ENCODE data around the gene SEPTIN10. TPM values are rescaled to one million over a fixed set of nuclear protein-coding genes. Genes with fewer than 3 reads are reported as not detected.
"Not testable (repeated sequence)": the region's sequence is repeated elsewhere in the genome, so short reads cannot be mapped to it uniquely, and the experiment has no call there.

Gene SEPTIN10
- polyA plus RNA-seq, 1 donor from 2014 or later: 7.4 TPM

GRCh38 chr2:109644571-109645275 is 31.0 kb upstream of the SEPTIN10 start:
- Histone ChIP-seq H3K27me3 (ENCODE audit: insufficient read depth, low read depth, low read length) (no peaks in the 10 kb centered on the region), H3K4me2 (ENCODE audit: low read length) (no peak overlapping the region), H3K4me3 (ENCODE audit: low read length) (no peak overlapping the region), H3K27ac (ENCODE audit: low read length) (no peak overlapping the region), H3K9me2 (ENCODE audit: insufficient read depth, low read length) (no peaks in the 10 kb centered on the region), H3K79me2 (replicated peaks; ENCODE audit: insufficient read depth, low read length) (no peaks in the 10 kb centered on the region), H3K9me3 (ENCODE audit: low read length) (no peaks in the 10 kb centered on the region), H3K9ac (ENCODE audit: low read length) (no peak overlapping the region), H2AFZ (ENCODE audit: low read depth, low read length) (no peak overlapping the region), H3F3A (ENCODE audit: insufficient read depth, low read length, poor library complexity, severe bottlenecking) (no peaks in the 10 kb centered on the region), H4K20me1 (ENCODE audit: insufficient read depth) (no peaks in the 10 kb centered on the region), H3K36me3 (ENCODE audit: insufficient read depth, low read length) (no peaks in the 10 kb centered on the region)
- no peak for TF ChIP-seq REST (IDR thresholded peaks at IDR 0.05; ENCODE audit: borderline replicate concordance)
- TF ChIP-seq EZH2 (IDR thresholded peaks at IDR 0.05; ENCODE audit: borderline replicate concordance, insufficient read depth, low read length, poor library complexity, severe bottlenecking): no peak
- no peak for TF ChIP-seq RAD21 (conservative IDR thresholded peaks at IDR 0.05)
- no peak for TF ChIP-seq EP300 (conservative IDR thresholded peaks at IDR 0.05; ENCODE audit: poor library complexity, severe bottlenecking)
- no peak for TF ChIP-seq TAF1 (IDR thresholded peaks at IDR 0.05; ENCODE audit: low read depth)
- TF ChIP-seq CTCF (IDR thresholded peaks at IDR 0.05; ENCODE audit: poor library complexity, severe bottlenecking): no peak
- no peak for TF ChIP-seq SMC3 (conservative IDR thresholded peaks at IDR 0.05; ENCODE audit: poor library complexity)
- TF ChIP-seq MXI1 (conservative IDR thresholded peaks at IDR 0.05; ENCODE audit: poor library complexity, severe bottlenecking): no peak
- TF ChIP-seq POLR2AphosphoS5 (IDR thresholded peaks at IDR 0.05): no peak

- H3K9me2 ChIP-seq (ENCODE audit: insufficient read depth, low read length); H3K27me3 ChIP-seq (ENCODE audit: insufficient read depth, low read depth, low read length); H3K9ac ChIP-seq (ENCODE audit: low read length); H3K27ac ChIP-seq (ENCODE audit: low read length); H3K79me2 ChIP-seq (replicated peaks; ENCODE audit: insufficient read depth, low read length); H3K36me3 ChIP-seq (ENCODE audit: insufficient read depth, low read length); H4K20me1 ChIP-seq (ENCODE audit: insufficient read depth); H3K9me3 ChIP-seq (ENCODE audit: low read length); H3F3A ChIP-seq (ENCODE audit: insufficient read depth, low read length, poor library complexity, severe bottlenecking); H2AFZ ChIP-seq (ENCODE audit: low read depth, low read length); H3K4me2 ChIP-seq (ENCODE audit: low read length); H3K4me3 ChIP-seq (ENCODE audit: low read length): not testable (repeated sequence)
Measured at GRCh38 chr2:109640000-109640399, 26.2 kb upstream of the SEPTIN10 start.
